Nephron progenitor cell (in vitro differentiated cells): ENCODE results near the gene ADORA1.

ENCODE experiments used
- DNase-seq: peaks from one replicate; pipeline ENCODE4 v3.0.0; 2021
- H3K27ac Mint-ChIP-seq: 2 replicates; pipeline ENCODE4 v1.8.0; 2021; ENCODE audit warnings: mild to moderate bottlenecking, moderate library complexity, mixed read lengths
- H3K27me3 Mint-ChIP-seq: 2 replicates; pipeline ENCODE4 v1.8.0; 2021; ENCODE audit warnings: mild to moderate bottlenecking, low read depth, mixed read lengths; ENCODE audit not compliant: poor library complexity
- H3K36me3 Mint-ChIP-seq: 2 replicates; pipeline ENCODE4 v1.8.0; 2021; ENCODE audit warnings: low read depth, mixed read lengths
- H3K4me1 Mint-ChIP-seq: 2 replicates; pipeline ENCODE4 v1.8.0; 2021; ENCODE audit warnings: mixed read lengths
- H3K4me3 Mint-ChIP-seq: 2 replicates; pipeline ENCODE4 v1.8.0; 2021; ENCODE audit warnings: mild to moderate bottlenecking, moderate library complexity, mixed read lengths
- H3K9me3 Mint-ChIP-seq: 2 replicates; pipeline ENCODE4 v1.8.0; 2021; ENCODE audit warnings: mild to moderate bottlenecking, moderate library complexity, mixed read lengths
- TF ChIP-seq, protein P1 (sequence below): fragments of 200-600 bp; sonication (generic); IDR thresholded peaks from 2 replicates; pipeline ENCODE4 v1.5.0; 2021; ENCODE audit warnings: antibody characterized with exemption

Gene ADORA1

DNA sequence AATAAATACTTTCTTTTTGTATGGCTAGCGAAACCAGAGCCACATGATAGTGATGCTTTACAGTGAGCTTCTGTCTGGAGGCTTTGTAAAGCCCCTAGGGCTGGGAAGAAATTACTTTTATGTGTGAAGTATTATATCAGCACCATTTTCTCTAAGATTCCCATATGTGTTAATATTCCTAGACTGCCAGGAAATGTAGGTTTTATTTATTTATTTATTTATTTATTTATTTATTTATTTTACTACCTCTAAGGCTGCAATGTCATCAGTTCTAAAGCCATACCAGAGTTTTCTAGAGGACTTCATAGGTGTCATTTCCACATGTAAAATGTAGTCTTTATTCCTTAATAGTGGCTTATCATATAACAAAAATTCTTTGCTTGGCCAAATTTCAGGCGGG is 63.4 kb downstream of the ADORA1 start:
- TF ChIP-seq, protein P1, sequence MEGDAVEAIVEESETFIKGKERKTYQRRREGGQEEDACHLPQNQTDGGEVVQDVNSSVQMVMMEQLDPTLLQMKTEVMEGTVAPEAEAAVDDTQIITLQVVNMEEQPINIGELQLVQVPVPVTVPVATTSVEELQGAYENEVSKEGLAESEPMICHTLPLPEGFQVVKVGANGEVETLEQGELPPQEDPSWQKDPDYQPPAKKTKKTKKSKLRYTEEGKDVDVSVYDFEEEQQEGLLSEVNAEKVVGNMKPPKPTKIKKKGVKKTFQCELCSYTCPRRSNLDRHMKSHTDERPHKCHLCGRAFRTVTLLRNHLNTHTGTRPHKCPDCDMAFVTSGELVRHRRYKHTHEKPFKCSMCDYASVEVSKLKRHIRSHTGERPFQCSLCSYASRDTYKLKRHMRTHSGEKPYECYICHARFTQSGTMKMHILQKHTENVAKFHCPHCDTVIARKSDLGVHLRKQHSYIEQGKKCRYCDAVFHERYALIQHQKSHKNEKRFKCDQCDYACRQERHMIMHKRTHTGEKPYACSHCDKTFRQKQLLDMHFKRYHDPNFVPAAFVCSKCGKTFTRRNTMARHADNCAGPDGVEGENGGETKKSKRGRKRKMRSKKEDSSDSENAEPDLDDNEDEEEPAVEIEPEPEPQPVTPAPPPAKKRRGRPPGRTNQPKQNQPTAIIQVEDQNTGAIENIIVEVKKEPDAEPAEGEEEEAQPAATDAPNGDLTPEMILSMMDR, result no peak
- H3K36me3 Mint-ChIP-seq, result no peaks in the 10 kb centered on the region
- H3K27me3 Mint-ChIP-seq, result peaks cover 3% of the 10 kb centered on the region
- peaks cover 24% of the 10 kb centered on the region for H3K4me1 Mint-ChIP-seq
- no peak overlapping the region for H3K4me3 Mint-ChIP-seq
- no peak overlapping the region for H3K27ac Mint-ChIP-seq
- DNase-seq, result no peak
- H3K9me3 Mint-ChIP-seq, result no peaks in the 10 kb centered on the region

DNA sequence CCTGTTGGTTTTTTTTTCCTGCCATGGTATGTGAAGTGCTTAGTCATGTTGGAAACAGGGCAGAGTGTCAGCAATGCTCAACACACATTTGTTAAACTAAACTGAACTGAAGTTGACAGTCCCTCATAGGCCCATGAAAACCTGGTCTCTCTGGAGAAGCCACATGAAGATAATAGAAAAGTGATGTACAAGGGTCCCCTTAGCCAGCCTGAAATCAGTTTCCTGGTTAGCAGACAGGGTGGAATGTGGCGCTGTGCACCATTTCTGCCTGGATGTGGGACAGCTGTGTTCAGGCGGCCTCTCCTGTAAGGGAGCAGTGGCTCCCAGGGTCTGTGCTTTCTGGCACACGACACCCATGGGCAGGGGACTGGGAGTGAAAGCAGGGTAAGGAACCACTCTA is 68.8 kb downstream of the ADORA1 start:
- peaks cover 3% of the 10 kb centered on the region for H3K27me3 Mint-ChIP-seq
- peaks cover 12% of the 10 kb centered on the region for H3K4me1 Mint-ChIP-seq
- peaks cover 4% of the 10 kb centered on the region for H3K9me3 Mint-ChIP-seq
- no peak overlapping the region for H3K27ac Mint-ChIP-seq
- H3K36me3 Mint-ChIP-seq, result no peaks in the 10 kb centered on the region
- TF ChIP-seq, protein P1, result no peak
- DNase-seq, result no peak
- no peak overlapping the region for H3K4me3 Mint-ChIP-seq

DNA sequence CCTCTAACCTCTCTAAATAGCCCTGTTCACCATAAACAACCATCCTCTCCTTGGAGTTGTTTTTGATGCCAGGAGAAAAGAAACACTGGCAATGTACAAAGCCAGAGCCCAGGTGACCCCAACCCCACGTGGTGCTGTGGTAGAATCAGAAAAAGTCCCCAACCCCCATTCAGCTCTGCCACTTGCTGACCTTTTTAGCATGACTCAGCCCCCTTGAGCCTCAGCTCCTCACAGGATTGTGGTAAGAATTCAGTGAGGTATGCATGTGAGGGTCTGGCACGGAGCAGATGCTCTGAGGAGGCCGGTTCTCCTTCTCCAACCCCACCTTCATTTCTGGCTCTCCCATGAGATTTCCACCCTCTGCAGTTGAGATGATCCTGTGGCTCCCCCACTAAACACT is 70.1 kb downstream of the ADORA1 start:
- no peaks in the 10 kb centered on the region for H3K36me3 Mint-ChIP-seq
- H3K4me1 Mint-ChIP-seq, result peaks cover 12% of the 10 kb centered on the region
- H3K27ac Mint-ChIP-seq, result no peak overlapping the region
- peaks cover 3% of the 10 kb centered on the region for H3K27me3 Mint-ChIP-seq
- DNase-seq, result no peak
- TF ChIP-seq, protein P1, result no peak
- peaks cover 4% of the 10 kb centered on the region for H3K9me3 Mint-ChIP-seq
- no peak overlapping the region for H3K4me3 Mint-ChIP-seq

DNA sequence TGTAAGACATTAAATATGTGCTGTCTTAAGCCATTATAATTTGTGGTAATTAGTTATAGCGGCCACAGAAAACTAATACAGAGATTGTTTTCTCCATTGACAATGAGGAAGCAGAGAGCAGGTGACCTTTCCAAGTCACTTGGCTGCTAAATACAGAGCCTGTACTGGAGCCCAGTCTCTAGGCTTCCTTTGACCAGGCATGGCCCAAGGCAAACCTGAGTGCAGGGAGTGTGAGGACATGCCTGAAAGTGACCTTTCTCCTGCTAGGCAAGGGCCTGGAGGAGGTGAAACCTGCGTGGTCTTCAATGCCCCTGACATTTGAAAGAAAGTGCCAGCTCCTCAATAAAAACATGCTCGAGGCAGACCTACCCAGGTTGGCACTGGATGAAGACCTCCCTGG is 71.5 kb downstream of the ADORA1 start:
- Mint-ChIP-seq H3K27ac (no peak overlapping the region), H3K4me3 (no peak overlapping the region), H3K9me3 (peaks cover 4% of the 10 kb centered on the region), H3K27me3 (peaks cover 6% of the 10 kb centered on the region), H3K36me3 (no peaks in the 10 kb centered on the region), H3K4me1 (peaks cover 12% of the 10 kb centered on the region)
- no peak for DNase-seq
- TF ChIP-seq, protein P1, result no peak

DNA sequence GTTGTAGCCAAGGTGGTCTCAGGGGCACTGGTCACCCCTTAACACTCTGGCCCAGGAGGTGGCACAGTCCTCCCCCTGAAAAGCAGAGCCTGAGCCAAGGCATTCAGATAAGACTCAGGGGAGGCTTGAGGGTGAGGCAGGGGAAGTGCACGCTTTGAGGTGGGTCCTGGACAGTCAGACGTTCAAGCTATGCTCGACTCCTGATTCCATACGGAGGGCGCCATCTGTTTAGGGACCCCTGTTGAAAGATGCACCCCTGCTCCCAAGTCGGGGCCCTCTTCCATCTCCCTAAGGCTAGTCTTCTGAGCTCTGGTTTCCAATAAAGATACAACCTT is 71.9 kb downstream of the ADORA1 start:
- Mint-ChIP-seq H3K36me3 (no peaks in the 10 kb centered on the region), H3K4me1 (peaks cover 12% of the 10 kb centered on the region), H3K4me3 (no peak overlapping the region), H3K27me3 (peaks cover 6% of the 10 kb centered on the region), H3K9me3 (peaks cover 4% of the 10 kb centered on the region), H3K27ac (no peak overlapping the region)
- no peak for DNase-seq
- TF ChIP-seq, protein P1, result no peak

DNA sequence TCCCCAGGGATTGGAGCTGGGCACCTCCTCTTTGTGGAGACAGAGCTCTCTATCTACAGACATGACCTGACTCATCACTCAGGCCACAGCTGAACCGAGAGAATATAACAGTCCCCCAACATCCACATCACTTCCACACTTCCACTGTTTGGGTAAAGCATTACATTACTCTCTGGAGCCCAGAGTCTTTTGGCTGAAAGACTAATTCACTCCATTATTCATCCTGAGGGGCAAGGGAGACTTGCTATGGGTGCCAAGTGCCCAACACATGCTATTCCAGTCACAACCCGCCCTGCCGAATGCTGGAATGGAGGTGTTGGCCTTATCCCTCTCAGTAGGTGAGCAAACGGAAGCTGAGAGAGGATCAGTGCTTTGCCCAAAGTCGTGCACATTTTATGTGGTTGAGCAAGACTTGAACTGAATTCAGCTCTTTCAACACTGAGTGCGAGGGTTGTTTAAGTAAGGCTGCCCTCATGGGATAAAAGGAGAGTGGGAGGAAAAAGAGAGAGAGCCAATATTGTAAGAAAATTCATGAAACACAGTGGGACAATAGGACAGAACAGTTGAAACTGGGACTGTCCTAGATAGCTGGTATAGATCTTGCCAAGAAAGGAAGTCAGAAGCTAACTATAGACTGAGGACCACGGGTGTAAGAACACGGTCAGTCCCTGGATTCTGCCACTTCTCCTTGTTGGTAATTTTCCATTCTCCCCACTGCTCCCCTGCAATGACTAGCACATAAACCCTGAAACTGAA is 72.5 kb downstream of the ADORA1 start:
- DNase-seq, result no peak
- Mint-ChIP-seq H3K4me3 (no peak overlapping the region), H3K36me3 (no peaks in the 10 kb centered on the region), H3K27ac (no peak overlapping the region), H3K9me3 (peaks cover 4% of the 10 kb centered on the region), H3K4me1 (peaks cover 12% of the 10 kb centered on the region), H3K27me3 (peaks cover 6% of the 10 kb centered on the region)
- TF ChIP-seq, protein P1, result no peak
